ENCODE measurements around the gene OTULINL.

The OTULINL gene

DNA sequence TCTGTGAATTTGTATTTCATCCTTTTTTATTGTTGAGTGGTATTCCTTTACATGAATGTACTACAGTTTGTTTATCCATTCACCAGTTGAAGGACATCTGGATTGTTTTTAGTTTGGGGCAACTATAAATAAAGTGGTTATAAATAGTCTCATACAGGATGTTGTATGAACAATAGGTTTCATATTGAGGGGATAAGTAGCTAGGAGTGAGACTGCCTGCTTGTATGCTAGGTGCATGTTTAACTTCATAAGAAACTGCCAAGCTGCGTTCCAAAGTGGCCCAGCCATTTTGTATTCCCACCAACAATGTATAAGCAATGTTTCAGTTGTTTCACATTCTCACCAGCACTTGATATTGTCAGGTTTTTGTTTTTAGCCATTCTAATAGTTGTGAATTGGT, 21.5 kb downstream of the OTULINL start:
- no peak for DNase-seq

DNA sequence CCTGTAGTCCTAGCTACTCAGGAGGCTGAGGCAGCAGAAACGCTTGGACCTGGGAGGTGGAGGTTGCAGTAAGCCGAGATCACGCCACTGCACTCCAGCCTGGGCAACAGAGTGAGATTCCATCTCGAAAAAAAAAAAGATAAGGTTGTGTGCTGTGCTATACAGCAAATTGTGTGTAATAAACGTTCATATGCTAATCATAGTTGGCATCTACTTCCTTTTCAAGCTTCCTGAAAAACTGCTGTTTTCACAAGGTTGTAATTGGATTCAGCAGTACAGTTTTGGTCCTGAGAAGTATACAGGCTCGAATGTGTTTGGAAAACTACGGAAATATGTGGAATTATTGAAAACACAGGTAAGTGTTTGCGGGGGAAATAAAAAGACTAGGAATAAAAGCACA, 25.5 kb downstream of the OTULINL start:
- peak; percentile 47 for DNase-seq

DNA sequence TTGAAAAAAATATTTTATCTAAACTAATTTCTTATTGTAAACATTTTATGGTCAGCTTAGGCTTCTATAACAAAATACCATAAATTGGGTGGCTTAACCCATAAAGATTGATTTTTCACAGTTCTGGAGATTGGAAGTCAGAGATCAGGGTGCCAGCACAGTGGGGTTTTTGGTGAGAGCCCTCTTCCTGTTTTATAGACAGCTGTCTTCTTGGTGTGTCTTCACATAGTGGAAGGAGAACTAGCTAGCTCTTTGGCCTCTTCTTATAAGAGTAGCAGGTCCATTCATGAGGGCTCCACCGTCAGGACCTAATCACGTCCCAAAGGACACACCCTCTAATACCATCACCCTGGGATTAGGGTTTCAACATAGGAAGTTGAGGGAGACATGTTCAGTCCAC, 26.6 kb downstream of the OTULINL start:
- peak; percentile 39 for DNase-seq

DNA sequence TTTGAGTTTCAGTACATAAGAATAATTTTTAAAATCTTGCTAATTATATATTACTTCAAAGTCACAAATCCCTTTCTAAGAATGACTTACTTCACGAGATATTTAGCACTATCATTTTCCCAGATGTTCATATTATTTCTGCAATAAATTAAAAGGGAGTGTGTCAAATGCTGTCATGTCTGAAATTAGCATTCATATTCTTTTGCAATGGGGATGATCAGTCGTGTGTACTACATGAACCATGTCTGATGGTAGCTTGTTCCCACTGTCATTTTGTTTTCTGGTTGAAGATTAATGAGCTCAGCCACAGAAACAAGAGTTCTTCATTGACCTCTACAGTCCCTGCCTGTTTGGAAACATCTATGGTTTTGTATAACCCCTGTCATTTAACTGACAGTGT, 30.1 kb downstream of the OTULINL start:
- DNase-seq, result no peak

DNA sequence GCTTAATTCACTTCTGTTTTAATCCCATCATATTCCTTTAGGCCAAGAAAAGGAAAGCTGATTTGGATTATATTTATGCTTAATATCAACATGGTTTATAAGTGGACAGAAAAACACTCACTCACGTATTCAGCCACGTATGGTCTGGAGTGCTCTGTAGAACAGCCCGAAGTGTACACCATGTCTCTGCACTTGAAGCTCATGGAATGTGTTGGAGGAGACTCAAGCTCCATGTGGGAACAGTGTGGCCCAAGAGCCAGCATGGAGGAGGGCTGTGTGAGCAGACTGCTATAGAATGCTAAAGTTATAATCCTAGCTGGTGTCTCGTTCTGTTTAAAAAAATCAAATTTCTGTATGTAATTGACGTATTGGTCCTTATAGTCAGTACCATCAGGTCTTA, 32.9 kb downstream of the OTULINL start:
- DNase-seq, result no peak

DNA sequence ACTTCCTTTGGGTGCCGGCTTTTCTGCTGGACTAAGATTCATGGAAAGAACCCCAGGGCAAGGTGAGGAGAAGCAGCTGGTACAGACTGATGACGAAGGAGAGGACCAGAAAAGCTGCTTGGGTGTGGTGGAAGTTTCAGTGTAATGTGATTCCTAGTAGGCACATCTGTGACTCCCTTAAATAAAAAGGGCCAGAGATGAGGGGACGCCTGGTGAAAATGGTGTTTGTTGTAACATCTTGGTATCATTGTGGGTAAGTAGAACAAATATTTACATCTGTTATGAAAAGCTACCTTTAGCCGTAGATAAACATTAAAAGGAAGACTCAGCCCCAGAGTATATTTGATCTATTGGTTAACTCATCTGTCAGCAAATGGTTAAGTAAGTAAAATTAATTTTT, 33.8 kb downstream of the OTULINL start:
- DNase-seq, result no peak

DNA sequence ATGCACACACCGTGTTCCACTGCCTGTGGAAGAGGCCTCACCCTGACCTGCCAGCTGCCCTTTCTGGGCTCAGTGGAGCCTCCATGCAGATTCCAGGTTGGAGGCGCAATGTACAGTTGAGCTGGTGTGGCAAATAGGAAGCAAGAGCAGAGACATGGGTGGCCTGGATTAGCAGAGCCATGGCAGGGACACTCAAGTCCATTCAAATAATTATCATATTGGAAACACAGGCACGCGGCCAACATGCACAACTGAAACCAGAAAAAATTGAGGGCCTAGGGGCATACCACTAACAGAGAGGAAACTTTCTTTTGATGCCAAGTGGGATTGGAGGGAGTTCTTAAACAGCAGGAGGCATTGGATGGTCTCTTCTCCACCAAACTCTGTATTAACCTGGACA, 35.8 kb downstream of the OTULINL start:
- DNase-seq, result no peak

DNA sequence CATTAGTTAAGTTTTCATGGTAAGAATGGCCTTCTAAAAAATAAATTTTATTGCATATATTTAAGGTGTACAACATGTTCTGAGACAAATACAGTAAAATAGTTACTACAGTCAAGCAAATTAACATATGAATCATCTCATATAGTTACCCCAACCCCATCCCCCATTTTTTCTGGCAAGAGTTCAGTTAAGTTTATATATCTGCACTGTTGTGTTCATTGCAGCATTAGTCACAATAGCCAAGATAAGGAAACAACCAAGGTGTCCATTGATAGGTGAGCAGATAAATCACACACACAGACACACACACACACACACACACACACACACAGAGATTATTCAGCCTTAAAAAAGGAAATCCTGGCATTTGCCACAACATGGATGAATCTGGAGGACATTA, 45.7 kb downstream of the OTULINL start:
- DNase-seq, result no peak

DNA sequence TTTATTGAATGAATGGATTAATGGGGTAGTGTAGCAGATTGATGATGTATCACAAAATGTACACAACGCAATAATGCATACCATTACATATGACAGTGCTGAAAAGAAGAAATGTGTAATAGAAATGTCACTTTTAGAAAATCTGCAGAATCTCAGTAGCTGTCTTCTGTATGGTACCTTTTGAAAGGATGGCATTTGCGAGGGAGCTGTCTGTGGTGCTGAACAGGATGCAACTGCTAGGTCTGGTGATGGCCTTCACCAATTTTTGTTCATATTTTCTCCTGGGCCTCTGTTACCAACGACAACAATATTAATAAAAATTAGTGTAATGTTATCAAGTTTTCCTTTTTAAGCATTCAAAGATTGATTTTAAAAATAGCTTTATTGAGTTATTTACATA, 46.8 kb downstream of the OTULINL start:
- DNase-seq, result peak; percentile 74

DNA sequence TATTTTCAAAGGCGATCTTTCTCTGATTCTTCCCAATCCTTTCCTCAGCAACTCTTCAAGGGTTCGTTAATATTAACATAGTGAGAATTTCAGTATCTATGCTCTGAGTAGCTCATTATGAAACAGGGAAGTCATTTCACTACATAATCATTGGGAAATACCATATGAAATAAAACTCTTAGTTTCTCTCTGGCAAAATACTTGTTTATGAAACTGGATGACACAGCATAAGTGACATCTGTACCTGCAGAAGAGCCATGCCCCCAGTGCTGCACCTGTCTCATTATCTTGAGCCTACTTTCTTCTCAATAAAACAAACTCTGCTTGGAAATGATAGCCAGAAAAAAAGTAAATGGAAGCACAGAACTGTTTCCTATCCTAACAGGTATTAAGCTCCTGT, 49.1 kb downstream of the OTULINL start:
- no peak for DNase-seq

DNA sequence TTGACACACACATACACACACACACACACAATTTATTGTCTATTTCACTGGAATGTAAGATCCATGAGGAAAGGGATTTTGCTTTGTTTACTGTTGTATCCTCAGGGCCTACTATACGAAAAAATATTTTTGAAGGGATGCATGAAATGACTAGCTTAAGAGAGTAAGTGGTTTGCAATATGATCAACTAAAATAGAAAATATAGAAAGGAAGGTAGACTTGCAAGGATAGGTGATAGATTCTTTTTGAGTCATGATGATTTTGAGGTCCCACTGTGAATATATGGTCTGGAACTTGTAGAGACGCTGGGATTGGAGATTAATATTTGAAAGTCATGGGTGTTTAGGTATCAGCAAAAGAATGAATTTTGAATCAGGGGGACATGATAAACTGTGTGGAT, 54.1 kb downstream of the OTULINL start:
- DNase-seq, result no peak

DNA sequence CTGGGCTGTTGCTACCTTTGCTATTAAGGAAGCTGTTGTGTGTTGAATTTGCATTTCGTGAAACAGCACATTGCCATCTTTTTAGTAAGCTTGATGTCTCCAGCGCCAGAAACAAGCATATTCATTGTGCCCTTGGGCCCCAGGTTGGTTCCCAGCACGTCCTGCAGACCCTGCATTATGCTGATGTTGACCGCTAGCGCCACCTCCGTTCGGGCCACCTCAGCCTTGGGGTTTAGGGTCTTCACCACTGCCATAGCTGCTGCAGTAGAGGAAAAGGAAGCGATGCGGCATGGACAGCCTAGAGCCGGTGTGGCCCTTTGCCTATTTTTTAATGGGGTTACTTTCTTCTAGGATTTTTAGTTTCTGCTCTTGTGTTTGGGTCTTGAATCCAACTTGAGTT, 59.2 kb downstream of the OTULINL start:
- DNase-seq, result no peak

DNA sequence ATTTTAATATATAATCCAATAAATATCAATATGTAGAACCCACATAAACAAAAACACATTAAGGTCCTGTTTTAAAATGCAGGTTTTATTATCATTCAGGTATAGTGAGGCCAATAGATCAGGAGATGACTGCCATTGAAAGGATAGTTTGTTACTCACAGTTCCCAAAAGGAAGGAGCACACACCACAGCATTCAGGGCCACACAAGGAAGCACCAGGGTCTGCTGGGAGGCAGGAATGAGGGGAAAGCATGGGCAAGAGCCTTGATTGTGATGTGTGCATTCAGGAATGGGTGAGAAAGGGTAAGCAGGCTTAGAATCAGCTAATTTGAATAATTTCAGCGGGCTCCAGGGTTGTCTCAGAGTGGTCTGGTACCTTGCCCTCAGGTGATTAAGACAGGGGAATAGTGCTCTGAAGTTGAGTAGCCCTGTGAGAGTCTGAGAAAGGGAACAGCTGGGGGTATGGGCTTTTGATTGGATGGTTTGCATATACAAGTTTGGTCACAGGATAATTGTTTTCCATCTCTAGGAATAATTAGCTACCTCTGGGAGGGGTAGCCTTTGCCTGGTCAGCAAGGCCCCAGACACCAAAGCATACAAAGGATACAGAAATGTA, 63.1 kb downstream of the OTULINL start:
- DNase-seq, result no peak

DNA sequence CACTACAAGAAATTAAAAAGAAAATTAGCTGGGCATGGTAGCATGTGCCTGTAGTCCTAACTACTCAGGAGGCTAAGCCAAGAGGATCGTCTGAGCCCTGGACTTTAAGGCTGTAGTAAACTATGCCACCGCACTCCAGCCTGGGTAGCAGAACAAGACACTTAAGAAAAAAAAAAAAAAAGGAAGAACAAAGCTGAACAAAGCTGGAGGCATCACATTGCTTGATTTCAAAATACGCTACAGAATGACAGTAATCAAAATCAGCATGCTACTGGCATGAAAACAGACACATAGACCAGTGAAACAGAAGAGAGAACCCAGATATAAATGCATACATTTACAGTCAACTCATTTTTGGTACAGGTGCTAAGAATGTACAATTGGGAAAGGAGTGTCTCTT, 68.5 kb downstream of the OTULINL start:
- DNase-seq, result no peak

DNA sequence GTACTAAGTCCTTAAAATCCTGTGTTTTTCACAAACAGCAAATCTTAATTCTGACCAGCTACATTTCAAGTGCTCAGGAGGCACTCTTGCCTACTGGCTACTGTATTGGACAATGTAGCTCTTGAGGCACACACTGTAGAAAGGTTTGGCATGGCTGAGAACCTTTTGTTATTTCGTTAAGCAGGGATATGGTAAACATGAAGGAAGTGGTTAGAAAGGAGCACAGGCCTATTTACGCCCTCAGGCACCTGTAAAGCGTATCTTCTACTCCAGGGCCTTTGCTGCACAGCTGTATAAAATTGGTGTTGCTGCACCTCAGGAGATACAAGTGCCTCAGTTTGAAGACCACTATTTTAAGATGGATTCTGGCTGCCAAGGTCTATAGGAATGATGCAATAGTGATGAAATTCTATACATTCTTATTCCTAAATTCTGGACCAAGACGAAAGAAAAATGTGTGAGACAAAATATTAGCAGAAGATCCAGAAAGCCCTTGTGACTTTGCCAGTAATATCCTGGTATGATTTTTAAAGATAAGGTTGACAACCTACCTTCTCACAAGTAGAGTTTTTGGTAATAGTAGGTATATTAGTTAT, 73.7 kb downstream of the OTULINL start:
- no peak for DNase-seq

DNA sequence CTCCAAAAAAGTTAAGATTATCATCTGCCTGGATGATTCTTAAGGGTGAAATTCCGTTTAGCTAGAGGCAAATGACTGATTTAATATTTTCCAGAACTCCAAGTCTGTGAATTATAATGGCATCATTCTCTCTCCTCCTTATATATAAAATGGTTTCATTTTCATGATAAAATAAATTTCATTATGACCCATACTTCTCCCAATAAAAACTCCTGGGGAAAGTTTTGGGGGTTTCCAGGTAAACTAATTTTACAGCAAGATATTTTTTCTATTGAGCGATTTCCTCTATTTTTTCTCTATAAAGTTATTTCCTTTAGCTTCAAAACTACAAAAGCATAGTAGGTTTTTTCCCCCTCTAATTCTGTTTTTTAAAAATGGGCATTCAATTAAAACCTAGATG, 75.3 kb downstream of the OTULINL start:
- no peak for DNase-seq

DNA sequence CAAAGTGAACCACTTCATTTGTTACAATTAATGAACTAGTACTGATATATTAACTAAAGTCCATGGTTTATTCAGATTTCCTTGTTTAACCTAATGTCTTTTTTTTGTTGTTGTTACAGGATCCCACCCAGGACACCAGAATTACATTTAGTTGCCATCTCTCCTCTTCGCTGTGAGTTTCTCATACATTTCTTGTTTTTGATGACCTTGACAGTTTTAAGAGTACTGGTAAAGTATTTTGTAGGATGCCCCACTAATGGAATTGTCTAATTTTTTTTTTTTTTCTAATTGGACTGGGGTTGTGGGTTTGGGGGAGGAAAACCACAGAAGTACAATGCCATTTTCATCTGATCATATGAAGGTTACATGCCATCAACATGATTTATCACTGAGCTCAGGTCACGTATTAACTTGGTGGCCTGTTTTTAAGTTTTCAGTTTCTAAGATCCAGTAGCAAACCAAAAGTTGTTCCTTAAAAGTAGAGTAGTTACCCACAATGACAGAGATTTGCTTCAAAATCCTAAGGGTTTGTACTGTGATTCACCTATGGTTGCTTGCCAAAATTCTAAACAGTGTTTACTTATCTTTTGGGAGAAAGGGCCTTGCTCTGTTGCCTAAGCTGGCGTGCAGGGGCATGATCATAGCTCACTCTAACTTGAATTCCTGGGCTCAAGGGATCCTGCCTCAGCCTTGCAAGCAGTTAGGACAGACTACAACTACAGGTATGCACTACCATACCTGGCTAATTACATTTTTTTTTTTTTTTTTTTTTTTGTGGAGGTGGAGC, 78.4 kb downstream of the OTULINL start:
- no peak for DNase-seq

DNA sequence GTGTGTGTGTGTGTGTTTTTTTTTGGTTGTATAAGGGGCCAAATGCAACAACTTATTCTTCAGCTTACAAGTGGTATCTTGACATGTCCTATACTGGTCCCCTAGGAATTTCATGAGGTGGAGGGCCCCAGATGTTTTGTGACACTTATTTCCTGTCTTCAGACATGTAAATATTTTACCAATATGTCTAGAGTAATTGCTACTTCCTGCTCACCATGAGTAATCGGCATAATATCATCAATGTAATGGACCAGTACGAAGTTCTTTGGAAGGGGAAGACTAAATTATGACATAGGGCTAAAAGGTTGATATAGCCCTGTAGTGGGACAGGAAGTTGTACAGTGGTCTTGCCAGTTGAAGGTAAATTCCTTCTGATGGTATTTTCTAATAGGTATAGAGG, 79.2 kb downstream of the OTULINL start:
- DNase-seq, result no peak
